ENCODE data around the gene PAX8. TPM values are rescaled to one million over a fixed set of nuclear protein-coding genes. Genes with fewer than 3 reads are reported as not detected.
"Not testable (repeated sequence)": the region's sequence is repeated elsewhere in the genome, so short reads cannot be mapped to it uniquely, and the experiment has no call there.

The PAX8 gene
- total and polyA plus RNA-seq, 10 of the 15 experiments (the other 5 are each of a cell fraction or from before 2014, with no cell fraction given), result 0.16 to 2.5 (median 0.97) TPM

- no peaks in the 10 kb centered on the region for H3K79me2 ChIP-seq (ENCODE audit: control insufficient read depth, insufficient read depth, low read length)
- TF ChIP-seq PAX5 (IDR thresholded peaks at IDR 0.05; ENCODE audit: borderline replicate concordance, low read depth, low read length) (no peak), CBX5 (IDR thresholded peaks at IDR 0.05; ENCODE audit: low read depth) (no peak), BMI1 (IDR thresholded peaks at IDR 0.05; ENCODE audit: borderline replicate concordance) (no peak), MLLT1 (IDR thresholded peaks at IDR 0.05) (no peak)
- H3K9ac ChIP-seq (ENCODE audit: control insufficient read depth, insufficient read depth, low read length), result no peak overlapping the region
- ChIA-PET SMC1A (ENCODE audit: uncharacterized antibody, unreplicated experiment) (no interaction called here), CTCF (no interaction called here), RAD21 (ENCODE audit: unreplicated experiment) (no interaction called here), POLR2A (no interaction called here)
- in situ Hi-C loops (cut with MboI) (no loop called here), intact Hi-C loops (cut with micrococcal nuclease; ENCODE audit: unreplicated experiment) (no loop called here)
- H3K9me3 ChIP-seq (replicated peaks; ENCODE audit: control insufficient read depth, insufficient read depth, low read length), result no peaks in the 10 kb centered on the region
- H2AFZ ChIP-seq (ENCODE audit: control insufficient read depth, low read depth, low read length), result no peak overlapping the region
- FAIRE-seq (no peak), DNase-seq (ENCODE audit: low read depth, low spot score) (no peak), ATAC-seq (no peak)
- H3K27me3 ChIP-seq (replicated peaks in 1 of 2; ENCODE audit: control insufficient read depth in 2 of 2, insufficient read depth in 2 of 2, low read length in 1 of 2), result no peaks in the 10 kb centered on the region; a peak in 1 of 4 replicates
- 19% methylated on average over 6 of the region's 6 CpGs for WGBS (ENCODE audit: insufficient coverage, insufficient replicate concordance, low lambda C conversion rate, missing lambda C conversion rate)
- H3K4me1 ChIP-seq (ENCODE audit: control insufficient read depth, insufficient read depth, low read length), result no peaks in the 10 kb centered on the region
- no peak overlapping the region for H3K4me2 ChIP-seq (ENCODE audit: control insufficient read depth, insufficient read depth)
- no peak overlapping the region for H3K4me3 ChIP-seq
- H3K27ac ChIP-seq (ENCODE audit: control insufficient read depth, insufficient read depth), result no peak overlapping the region
- H4K20me1 ChIP-seq (ENCODE audit: control insufficient read depth, insufficient read depth), result no peaks in the 10 kb centered on the region
- H3K36me3 ChIP-seq (ENCODE audit: control insufficient read depth in 2 of 2, insufficient read depth in 2 of 2, low read length in 1 of 2), result no peaks in the 10 kb centered on the region
- BruUV-seq (replicated peaks), result no TSS peak
These were observed 31.1 kb upstream of the PAX8 start for GRCh38 chr2:113309655-113310387.

DNA sequence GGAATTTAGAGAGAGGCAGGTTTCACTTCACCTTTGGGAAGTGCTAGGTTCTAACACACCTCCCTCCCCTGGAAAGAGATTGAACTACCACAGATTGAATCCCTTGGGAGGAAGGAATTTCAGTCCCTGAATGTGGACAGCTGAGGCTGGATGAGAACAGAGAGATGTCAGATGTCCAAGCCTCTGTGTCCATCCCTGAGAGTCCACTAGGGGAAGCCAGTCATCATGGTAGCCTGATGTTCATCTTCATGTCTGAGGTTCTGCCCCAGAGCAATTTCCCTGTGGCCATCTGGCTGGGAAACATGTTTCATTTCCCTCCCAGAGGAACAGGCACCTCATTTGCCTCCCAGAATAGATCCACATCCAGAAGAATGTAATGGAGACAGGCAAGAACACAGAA, 30.1 kb upstream of the PAX8 start:
- H4K20me1 ChIP-seq (ENCODE audit: control insufficient read depth, insufficient read depth); CTCF ChIA-PET; H3K9ac ChIP-seq (ENCODE audit: control insufficient read depth, insufficient read depth, low read length); SMC1A ChIA-PET (ENCODE audit: uncharacterized antibody, unreplicated experiment); H3K27me3 ChIP-seq (replicated peaks in 1 of 2; ENCODE audit: control insufficient read depth in 2 of 2, insufficient read depth in 2 of 2, low read length in 1 of 2); H3K79me2 ChIP-seq (ENCODE audit: control insufficient read depth, insufficient read depth, low read length); H3K4me1 ChIP-seq (ENCODE audit: control insufficient read depth, insufficient read depth, low read length); RAD21 ChIA-PET (ENCODE audit: unreplicated experiment); H3K36me3 ChIP-seq (ENCODE audit: control insufficient read depth in 2 of 2, insufficient read depth in 2 of 2, low read length in 1 of 2); in situ Hi-C loops (cut with MboI); H3K4me2 ChIP-seq (ENCODE audit: control insufficient read depth, insufficient read depth); H3K4me3 ChIP-seq; H2AFZ ChIP-seq (ENCODE audit: control insufficient read depth, low read depth, low read length); POLR2A ChIA-PET; H3K27ac ChIP-seq (ENCODE audit: control insufficient read depth, insufficient read depth); H3K9me3 ChIP-seq (replicated peaks; ENCODE audit: control insufficient read depth, insufficient read depth, low read length); intact Hi-C loops (cut with micrococcal nuclease; ENCODE audit: unreplicated experiment); BruUV-seq (replicated peaks); DNase-seq (ENCODE audit: low read depth, low spot score); ATAC-seq: not testable (repeated sequence)
- FAIRE-seq, result peak; percentile 61

- H3K36me3 ChIP-seq (ENCODE audit: control insufficient read depth in 2 of 2, insufficient read depth in 2 of 2, low read length in 1 of 2); H3K4me2 ChIP-seq (ENCODE audit: control insufficient read depth, insufficient read depth); H3K79me2 ChIP-seq (ENCODE audit: control insufficient read depth, insufficient read depth, low read length); H3K27ac ChIP-seq (ENCODE audit: control insufficient read depth, insufficient read depth); H3K27me3 ChIP-seq (replicated peaks in 1 of 2; ENCODE audit: control insufficient read depth in 2 of 2, insufficient read depth in 2 of 2, low read length in 1 of 2); H3K9me3 ChIP-seq (replicated peaks; ENCODE audit: control insufficient read depth, insufficient read depth, low read length); POLR2A ChIA-PET; H3K9ac ChIP-seq (ENCODE audit: control insufficient read depth, insufficient read depth, low read length); H2AFZ ChIP-seq (ENCODE audit: control insufficient read depth, low read depth, low read length); H4K20me1 ChIP-seq (ENCODE audit: control insufficient read depth, insufficient read depth); H3K4me1 ChIP-seq (ENCODE audit: control insufficient read depth, insufficient read depth, low read length); DNase-seq (ENCODE audit: low read depth, low spot score); BruUV-seq (replicated peaks); ATAC-seq; in situ Hi-C loops (cut with MboI); CTCF ChIA-PET; FAIRE-seq; intact Hi-C loops (cut with micrococcal nuclease; ENCODE audit: unreplicated experiment); H3K4me3 ChIP-seq; SMC1A ChIA-PET (ENCODE audit: uncharacterized antibody, unreplicated experiment); RAD21 ChIA-PET (ENCODE audit: unreplicated experiment): not testable (repeated sequence)
- 31% methylated on average over 4 of the region's 4 CpGs for WGBS (ENCODE audit: insufficient coverage, insufficient replicate concordance, low lambda C conversion rate, missing lambda C conversion rate)
These were observed 27.5 kb upstream of the PAX8 start for GRCh38 chr2:113306207-113306606.

All from GM12878 (cell line).